IPS-15b (cell line): ENCODE measurements around the gene FNDC1.

Experiments
- H3K27me3 ChIP-seq: one replicate; pipeline ENCODE4 v1.6.1; 2013; ENCODE audit warnings: low read length; ENCODE audit not compliant: control insufficient read depth, insufficient read depth
- H3K36me3 ChIP-seq: one replicate; pipeline ENCODE4 v1.6.1; 2013; ENCODE audit warnings: low read length; ENCODE audit not compliant: control insufficient read depth, insufficient read depth
- H3K4me1 ChIP-seq: one replicate; pipeline ENCODE4 v1.6.1; 2013; ENCODE audit warnings: mild to moderate bottlenecking, low read length; ENCODE audit not compliant: control insufficient read depth, insufficient read depth
- H3K4me3 ChIP-seq: one replicate; pipeline ENCODE4 v1.5.1; 2013; ENCODE audit warnings: low read depth, low read length
- H3K9ac ChIP-seq: one replicate; pipeline ENCODE4 v1.6.1; 2013; ENCODE audit warnings: low read depth, mild to moderate bottlenecking, low read length
- H3K9me3 ChIP-seq: one replicate; pipeline ENCODE4 v1.6.1; 2013; ENCODE audit warnings: mild to moderate bottlenecking, low read length; ENCODE audit not compliant: control insufficient read depth, insufficient read depth

Gene FNDC1

DNA sequence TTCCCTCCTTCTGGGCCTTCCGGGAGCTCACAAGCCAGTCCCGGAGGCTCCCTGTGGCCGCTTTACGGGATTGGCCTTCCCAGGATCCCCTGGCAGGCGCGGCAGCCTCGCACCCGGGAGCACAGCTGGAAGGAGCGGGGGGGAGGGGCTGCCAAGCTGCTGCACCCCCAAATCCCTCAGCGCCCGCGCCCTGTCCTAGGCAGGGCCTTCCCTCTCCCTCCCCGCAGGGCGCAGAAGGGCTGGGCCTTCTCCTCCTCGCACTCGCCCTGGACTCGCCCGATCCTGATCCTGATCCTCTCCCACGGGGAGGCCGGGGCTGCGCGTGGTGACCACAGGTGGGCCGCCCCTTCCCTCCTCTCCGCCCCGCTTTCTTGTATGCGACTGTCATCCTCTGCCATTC, 146.4 kb downstream of the FNDC1 start:
- Histone ChIP-seq H3K27me3 (no peaks in the 10 kb centered on the region), H3K4me3 (no peak overlapping the region), H3K9ac (no peak overlapping the region), H3K36me3 (no peaks in the 10 kb centered on the region), H3K9me3 (no peaks in the 10 kb centered on the region), H3K4me1 (no peaks in the 10 kb centered on the region)

DNA sequence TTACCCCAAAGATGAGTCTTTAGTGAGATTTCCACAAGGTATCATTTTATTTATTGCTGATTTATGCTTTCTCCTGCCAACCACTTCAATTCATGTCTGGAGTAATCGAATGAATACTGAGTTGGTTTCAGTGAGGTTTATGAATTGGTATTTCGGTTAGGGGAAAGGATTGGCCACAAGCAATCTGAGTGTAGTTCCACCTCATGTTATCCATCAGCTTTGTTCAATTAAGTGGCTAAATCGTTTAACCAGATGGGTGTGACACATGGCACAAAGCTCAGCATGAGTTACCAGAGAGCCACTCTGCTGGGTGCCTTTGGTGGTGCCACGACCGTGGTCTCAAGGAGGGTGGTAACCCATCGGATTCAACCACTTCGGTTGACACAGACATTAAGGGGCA, 148.2 kb downstream of the FNDC1 start:
- no peaks in the 10 kb centered on the region for H3K27me3 ChIP-seq
- H3K9me3 ChIP-seq = no peaks in the 10 kb centered on the region
- no peak overlapping the region for H3K9ac ChIP-seq
- H3K4me3 ChIP-seq = no peak overlapping the region
- no peaks in the 10 kb centered on the region for H3K36me3 ChIP-seq
- H3K4me1 ChIP-seq = no peaks in the 10 kb centered on the region

DNA sequence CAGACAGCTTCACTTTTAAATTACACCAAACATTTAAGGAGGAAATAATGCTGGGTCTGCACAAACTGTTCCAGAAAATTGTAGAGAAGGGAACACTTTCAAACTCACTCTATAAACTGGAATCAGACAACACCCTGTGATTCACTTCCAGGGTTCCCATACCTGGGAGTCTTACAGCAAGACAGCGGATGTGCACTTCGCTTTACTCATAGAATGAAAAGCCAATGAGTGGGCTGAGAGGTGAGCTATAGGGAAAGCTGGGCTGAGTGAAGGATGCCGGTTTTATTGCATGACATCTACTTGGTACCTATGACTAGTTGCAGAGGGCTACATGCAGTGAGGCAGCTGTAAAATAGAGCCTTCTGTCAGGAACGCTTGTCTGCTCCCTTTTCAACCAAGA, 152.1 kb downstream of the FNDC1 start:
- H3K27me3 ChIP-seq = no peaks in the 10 kb centered on the region
- no peak overlapping the region for H3K9ac ChIP-seq
- H3K9me3 ChIP-seq = no peaks in the 10 kb centered on the region
- no peaks in the 10 kb centered on the region for H3K36me3 ChIP-seq
- H3K4me1 ChIP-seq = no peaks in the 10 kb centered on the region
- no peak overlapping the region for H3K4me3 ChIP-seq
